ENCODE data around the gene CCSER2.

The CCSER2 gene

DNA sequence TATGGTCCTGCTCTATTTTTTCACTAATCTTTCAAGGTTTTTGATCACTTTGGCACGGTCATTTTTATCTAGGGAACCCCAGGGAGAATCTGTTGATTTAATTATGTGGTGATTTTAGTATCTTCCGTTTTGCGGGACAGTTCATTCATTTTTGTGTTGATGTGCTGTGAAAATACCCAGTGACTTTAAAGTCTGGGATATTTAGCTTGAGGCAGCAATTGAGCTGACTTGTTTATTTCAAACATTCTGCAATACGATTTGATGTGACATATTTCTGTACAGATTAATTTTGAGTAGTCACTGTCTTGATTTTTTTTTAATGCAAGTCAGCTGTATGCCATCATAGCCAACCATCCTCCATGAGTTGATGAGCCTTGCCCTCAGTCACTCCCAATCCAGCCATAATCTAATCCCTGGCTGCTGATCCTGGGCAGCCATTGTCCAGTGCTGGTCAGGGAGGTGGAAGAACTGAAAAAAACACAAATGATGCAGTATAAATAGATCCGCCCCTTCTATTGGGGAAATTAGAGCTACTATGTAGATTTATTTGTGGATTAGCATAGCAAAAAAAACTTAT is 183.4 kb downstream of the CCSER2 start:
- TF ChIP-seq, protein P1, sequence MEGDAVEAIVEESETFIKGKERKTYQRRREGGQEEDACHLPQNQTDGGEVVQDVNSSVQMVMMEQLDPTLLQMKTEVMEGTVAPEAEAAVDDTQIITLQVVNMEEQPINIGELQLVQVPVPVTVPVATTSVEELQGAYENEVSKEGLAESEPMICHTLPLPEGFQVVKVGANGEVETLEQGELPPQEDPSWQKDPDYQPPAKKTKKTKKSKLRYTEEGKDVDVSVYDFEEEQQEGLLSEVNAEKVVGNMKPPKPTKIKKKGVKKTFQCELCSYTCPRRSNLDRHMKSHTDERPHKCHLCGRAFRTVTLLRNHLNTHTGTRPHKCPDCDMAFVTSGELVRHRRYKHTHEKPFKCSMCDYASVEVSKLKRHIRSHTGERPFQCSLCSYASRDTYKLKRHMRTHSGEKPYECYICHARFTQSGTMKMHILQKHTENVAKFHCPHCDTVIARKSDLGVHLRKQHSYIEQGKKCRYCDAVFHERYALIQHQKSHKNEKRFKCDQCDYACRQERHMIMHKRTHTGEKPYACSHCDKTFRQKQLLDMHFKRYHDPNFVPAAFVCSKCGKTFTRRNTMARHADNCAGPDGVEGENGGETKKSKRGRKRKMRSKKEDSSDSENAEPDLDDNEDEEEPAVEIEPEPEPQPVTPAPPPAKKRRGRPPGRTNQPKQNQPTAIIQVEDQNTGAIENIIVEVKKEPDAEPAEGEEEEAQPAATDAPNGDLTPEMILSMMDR (IDR thresholded peaks at IDR 0.05; ENCODE audit: low read depth, low read length, missing control alignments) = no peak
- DNase-seq (ENCODE audit: low read depth) = no peak
- in situ Hi-C loops (cut with HindIII; ENCODE audit: low sequenced_read_pairs) = loop anchor here (25.0 kb wide), 1 partner anchor 249 kb away; no protein-coding TSS in a partner anchor
- H3K4me3 ChIP-seq (ENCODE audit: low read depth, low read length) = no peak overlapping the region

- H3K4me3 ChIP-seq (ENCODE audit: low read depth, low read length) = no peak overlapping the region
- in situ Hi-C loops (cut with HindIII; ENCODE audit: low sequenced_read_pairs) = loop anchor here (25.0 kb wide), 1 partner anchor 255 kb away; no protein-coding TSS in a partner anchor
- TF ChIP-seq, protein P1 (IDR thresholded peaks at IDR 0.05; ENCODE audit: low read depth, low read length, missing control alignments) = no peak
- DNase-seq (ENCODE audit: low read depth) = no peak
Measured at GRCh38 chr10:84517554-84517953, 189.2 kb downstream of the CCSER2 start.

GRCh38 chr10:84519235-84519634 is 190.8 kb downstream of the CCSER2 start:
- TF ChIP-seq, protein P1 (IDR thresholded peaks at IDR 0.05; ENCODE audit: low read depth, low read length, missing control alignments) = no peak
- in situ Hi-C loops (cut with HindIII; ENCODE audit: low sequenced_read_pairs) = loop anchor here (25.0 kb wide), 1 partner anchor 257 kb away; no protein-coding TSS in a partner anchor
- no peak overlapping the region for H3K4me3 ChIP-seq (ENCODE audit: low read depth, low read length)
- no peak for DNase-seq (ENCODE audit: low read depth)

DNA sequence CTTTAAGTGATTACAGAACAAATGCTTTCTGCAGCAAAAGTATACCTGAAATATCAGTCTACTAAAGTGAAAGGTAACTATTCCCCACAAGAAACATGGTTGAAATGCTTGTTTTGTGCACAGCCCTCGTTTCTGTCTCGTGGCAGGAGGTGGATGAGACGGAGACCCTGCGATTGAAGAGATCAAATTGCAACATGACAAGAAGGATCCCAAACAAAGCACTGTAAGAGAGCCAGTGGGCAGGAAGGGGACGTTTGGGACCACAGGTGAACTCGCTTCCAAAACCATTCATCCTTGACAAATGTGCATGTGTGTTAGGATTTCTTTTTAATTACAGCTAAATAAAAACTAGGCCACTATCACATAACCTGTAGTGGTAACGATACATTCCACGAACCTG is 192.6 kb downstream of the CCSER2 start:
- DNase-seq (ENCODE audit: low read depth) = no peak
- TF ChIP-seq, protein P1 (IDR thresholded peaks at IDR 0.05; ENCODE audit: low read depth, low read length, missing control alignments) = no peak
- H3K4me3 ChIP-seq (ENCODE audit: low read depth, low read length) = no peak overlapping the region
- in situ Hi-C loops (cut with HindIII; ENCODE audit: low sequenced_read_pairs) = loop anchor here (25.0 kb wide), 1 partner anchor 259 kb away; no protein-coding TSS in a partner anchor

GRCh38 chr10:84521468-84521867 is 193.1 kb downstream of the CCSER2 start:
- TF ChIP-seq, protein P1 (IDR thresholded peaks at IDR 0.05; ENCODE audit: low read depth, low read length, missing control alignments) = no peak
- no peak overlapping the region for H3K4me3 ChIP-seq (ENCODE audit: low read depth, low read length)
- in situ Hi-C loops (cut with HindIII; ENCODE audit: low sequenced_read_pairs) = loop anchor here (25.0 kb wide), 1 partner anchor 259 kb away; no protein-coding TSS in a partner anchor
- DNase-seq (ENCODE audit: low read depth) = no peak

- no peak overlapping the region for H3K4me3 ChIP-seq (ENCODE audit: low read depth, low read length)
- no peak for DNase-seq (ENCODE audit: low read depth)
- TF ChIP-seq, protein P1 (IDR thresholded peaks at IDR 0.05; ENCODE audit: low read depth, low read length, missing control alignments) = peak; percentile 18
- in situ Hi-C loops (cut with HindIII; ENCODE audit: low sequenced_read_pairs) = loop anchor here (25.0 kb wide), 1 partner anchor 261 kb away; no protein-coding TSS in a partner anchor
Measured at GRCh38 chr10:84522612-84523462, 194.4 kb downstream of the CCSER2 start.

Data from astrocyte of the cerebellum (primary cell).